ENCODE data around the gene ATAD1. TPM values are rescaled to one million over a fixed set of nuclear protein-coding genes. Genes with fewer than 3 reads are reported as not detected.

ATAD1 gene
- total RNA-seq, 2 experiments from 2014 or later = 39.4 to 42.8 TPM

- Mint-ChIP-seq H3K4me1 (ENCODE audit: low read depth) (peaks cover 45% of the 10 kb centered on the region), H3K36me3 (peaks cover 38% of the 10 kb centered on the region), H3K4me3 (no peak overlapping the region), H3K27me3 (no peaks in the 10 kb centered on the region), H3K27ac (no peak overlapping the region), H3K9me3 (peaks cover 21% of the 10 kb centered on the region)
- intact Hi-C loops (cut with micrococcal nuclease) = no loop called here
- no peak for DNase-seq
- POLR2A ChIA-PET = no interaction called here
- CTCF ChIA-PET = interaction anchor here (1.1 kb wide), 1 partner anchor 17 kb away, joined by 3 read pairs; no protein-coding TSS in a partner anchor
Measured at GRCh38 chr10:87798082-87798481, 19.9 kb downstream of the ATAD1 start.

GRCh38 chr10:87794285-87794684 is 23.7 kb downstream of the ATAD1 start:
- no peak for DNase-seq
- Mint-ChIP-seq H3K4me3 (no peak overlapping the region), H3K27ac (no peak overlapping the region), H3K27me3 (no peaks in the 10 kb centered on the region), H3K4me1 (ENCODE audit: low read depth) (peaks cover 47% of the 10 kb centered on the region), H3K36me3 (peaks cover 25% of the 10 kb centered on the region), H3K9me3 (no peaks in the 10 kb centered on the region)
- intact Hi-C loops (cut with micrococcal nuclease) = no loop called here
- POLR2A ChIA-PET = no interaction called here
- CTCF ChIA-PET = interaction anchor here (1.3 kb wide), 1 partner anchor 10 kb away, joined by 5 read pairs; no protein-coding TSS in a partner anchor

GRCh38 chr10:87790185-87790584 is 27.8 kb downstream of the ATAD1 start:
- ChIA-PET POLR2A (no interaction called here), CTCF (no interaction called here)
- no peak overlapping the region for H3K27ac Mint-ChIP-seq
- H3K27me3 Mint-ChIP-seq = no peaks in the 10 kb centered on the region
- peaks cover 30% of the 10 kb centered on the region for H3K36me3 Mint-ChIP-seq
- H3K9me3 Mint-ChIP-seq = no peaks in the 10 kb centered on the region
- intact Hi-C loops (cut with micrococcal nuclease) = no loop called here
- no peak for DNase-seq
- peaks cover 24% of the 10 kb centered on the region for H3K4me1 Mint-ChIP-seq (ENCODE audit: low read depth)
- no peak overlapping the region for H3K4me3 Mint-ChIP-seq

DNA sequence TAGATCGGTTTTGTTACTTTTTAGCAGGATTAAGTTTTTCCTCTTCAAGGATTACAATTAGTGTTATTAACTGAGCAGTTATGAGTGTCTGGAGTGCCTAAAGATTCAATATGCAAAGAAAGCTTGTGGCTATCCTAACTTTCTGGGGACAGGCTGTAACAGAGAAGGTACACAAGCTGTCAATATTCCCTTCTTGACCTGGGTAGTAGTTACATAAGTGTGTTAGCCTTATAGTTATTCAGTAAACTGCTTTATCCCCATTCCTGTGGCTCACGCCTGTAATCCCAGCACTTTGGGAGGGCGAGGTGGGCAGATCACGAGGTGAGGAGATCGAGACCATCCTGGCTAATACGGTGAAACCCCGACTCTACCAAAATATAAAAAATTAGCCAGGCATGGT is 31.6 kb downstream of the ATAD1 start:
- Mint-ChIP-seq H3K36me3 (peaks cover 36% of the 10 kb centered on the region), H3K4me1 (ENCODE audit: low read depth) (no peaks in the 10 kb centered on the region), H3K27ac (no peak overlapping the region), H3K4me3 (no peak overlapping the region), H3K9me3 (no peaks in the 10 kb centered on the region), H3K27me3 (no peaks in the 10 kb centered on the region)
- DNase-seq = no peak
- ChIA-PET POLR2A (no interaction called here), CTCF (no interaction called here)
- intact Hi-C loops (cut with micrococcal nuclease) = no loop called here

DNA sequence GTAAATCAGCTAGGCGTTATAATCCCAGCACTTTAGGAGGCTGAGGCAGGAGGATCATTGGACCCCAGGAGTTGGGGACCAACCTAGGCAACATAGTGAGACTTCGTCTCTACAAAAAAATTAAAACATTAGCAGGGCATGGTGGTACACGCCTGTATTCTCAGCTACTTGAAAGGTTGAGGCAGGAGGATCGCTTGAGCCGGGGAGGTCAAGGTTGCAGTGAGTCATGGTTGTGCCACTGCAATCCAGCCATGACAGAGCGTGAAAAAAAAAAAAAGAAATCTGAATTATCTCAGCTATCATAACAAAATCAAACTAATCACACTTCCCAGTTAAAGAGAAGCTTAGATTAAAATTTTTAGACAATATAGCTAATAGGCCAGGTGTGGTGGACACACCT is 35.3 kb downstream of the ATAD1 start:
- Mint-ChIP-seq H3K27me3 (no peaks in the 10 kb centered on the region), H3K36me3 (peaks cover 37% of the 10 kb centered on the region), H3K4me3 (no peak overlapping the region), H3K4me1 (ENCODE audit: low read depth) (no peaks in the 10 kb centered on the region), H3K27ac (no peak overlapping the region), H3K9me3 (no peaks in the 10 kb centered on the region)
- DNase-seq = no peak
- intact Hi-C loops (cut with micrococcal nuclease) = no loop called here
- POLR2A ChIA-PET = interaction anchor here (0.6 kb wide), 1 partner anchor 146 kb away, joined by 4 read pairs; no protein-coding TSS in a partner anchor
- CTCF ChIA-PET = interaction anchor here (0.6 kb wide), 1 partner anchor 11 kb away, joined by 3 read pairs; no protein-coding TSS in a partner anchor

GRCh38 chr10:87781545-87781944 is 36.5 kb downstream of the ATAD1 start:
- Mint-ChIP-seq H3K36me3 (peaks cover 37% of the 10 kb centered on the region), H3K9me3 (no peaks in the 10 kb centered on the region), H3K27me3 (no peaks in the 10 kb centered on the region), H3K4me3 (no peak overlapping the region), H3K27ac (no peak overlapping the region), H3K4me1 (ENCODE audit: low read depth) (no peaks in the 10 kb centered on the region)
- ChIA-PET POLR2A (no interaction called here), CTCF (no interaction called here)
- intact Hi-C loops (cut with micrococcal nuclease) = no loop called here
- no peak for DNase-seq

DNA sequence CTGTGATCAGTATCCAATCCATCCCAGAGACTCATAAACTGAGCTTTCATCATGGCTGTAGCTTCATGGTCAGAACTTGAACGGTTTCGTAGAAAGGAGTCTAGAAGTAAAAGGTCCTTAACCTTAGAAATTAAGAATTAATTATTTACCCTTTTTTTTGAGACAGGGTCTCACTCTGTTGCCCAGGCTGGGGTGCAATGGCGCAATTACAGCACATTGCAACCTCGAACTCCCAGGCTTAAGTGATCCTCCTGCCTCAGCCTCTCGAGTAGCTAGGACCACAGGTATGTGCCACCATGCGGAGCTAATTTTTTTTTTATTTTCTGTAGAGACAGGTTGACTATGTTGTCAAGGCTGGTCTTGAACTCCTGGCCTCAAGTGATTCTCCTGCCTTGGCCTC is 41.7 kb downstream of the ATAD1 start:
- Mint-ChIP-seq H3K27me3 (no peaks in the 10 kb centered on the region), H3K27ac (no peak overlapping the region), H3K9me3 (no peaks in the 10 kb centered on the region), H3K4me1 (ENCODE audit: low read depth) (peaks cover 7% of the 10 kb centered on the region), H3K36me3 (peaks cover 21% of the 10 kb centered on the region), H3K4me3 (no peak overlapping the region)
- CTCF ChIA-PET = no interaction called here
- POLR2A ChIA-PET = no interaction called here
- DNase-seq = no peak
- intact Hi-C loops (cut with micrococcal nuclease) = no loop called here

DNA sequence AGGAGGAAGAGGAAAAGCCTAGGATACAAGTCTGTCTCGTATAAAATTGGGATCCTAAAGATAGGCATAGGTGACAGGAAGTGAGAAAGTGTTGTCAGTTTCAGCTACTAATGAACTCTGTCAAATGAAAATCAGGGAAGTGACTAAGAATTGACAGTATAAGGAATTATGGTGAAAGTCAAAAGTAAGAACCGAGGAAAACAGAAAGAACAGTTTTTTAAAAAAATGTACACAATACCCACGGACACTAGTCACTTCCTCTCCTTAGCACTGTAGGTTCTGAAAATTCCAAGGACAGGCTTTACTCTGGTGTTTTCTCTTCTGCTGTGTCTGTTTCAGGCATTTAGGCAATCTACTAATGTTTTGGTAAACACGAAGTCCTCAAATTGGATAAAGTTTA is 42.3 kb downstream of the ATAD1 start:
- Mint-ChIP-seq H3K36me3 (peaks cover 16% of the 10 kb centered on the region), H3K9me3 (no peaks in the 10 kb centered on the region), H3K27ac (peak overlapping the region; percentile 30), H3K27me3 (no peaks in the 10 kb centered on the region), H3K4me1 (ENCODE audit: low read depth) (peaks cover 7% of the 10 kb centered on the region), H3K4me3 (no peak overlapping the region)
- ChIA-PET CTCF (interaction anchor here (0.9 kb wide), 1 partner anchor 119 kb away, joined by 3 read pairs; no protein-coding TSS in a partner anchor), POLR2A (no interaction called here)
- intact Hi-C loops (cut with micrococcal nuclease) = no loop called here
- no peak for DNase-seq

GRCh38 chr10:87771871-87772500 is 46.0 kb downstream of the ATAD1 start:
- no peak overlapping the region for H3K4me3 Mint-ChIP-seq
- H3K9me3 Mint-ChIP-seq = no peaks in the 10 kb centered on the region
- CTCF ChIA-PET = interaction anchor here (0.6 to 2.0 kb wide), 6 partner anchors 8 to 116 kb away, joined by 3 to 8 read pairs (median 4); no protein-coding TSS in a partner anchor
- peaks cover 23% of the 10 kb centered on the region for H3K36me3 Mint-ChIP-seq
- POLR2A ChIA-PET = no interaction called here
- H3K27me3 Mint-ChIP-seq = no peaks in the 10 kb centered on the region
- intact Hi-C loops (cut with micrococcal nuclease) = loop anchor here (1.0 kb wide), 2 partner anchors 116 to 239 kb away; no protein-coding TSS in a partner anchor
- peaks cover 7% of the 10 kb centered on the region for H3K4me1 Mint-ChIP-seq (ENCODE audit: low read depth)
- DNase-seq = no peak
- no peak overlapping the region for H3K27ac Mint-ChIP-seq

- ChIA-PET CTCF (no interaction called here), POLR2A (no interaction called here)
- intact Hi-C loops (cut with micrococcal nuclease) = no loop called here
- Mint-ChIP-seq H3K4me3 (no peak overlapping the region), H3K9me3 (no peaks in the 10 kb centered on the region), H3K27ac (no peak overlapping the region), H3K4me1 (ENCODE audit: low read depth) (peaks cover 8% of the 10 kb centered on the region), H3K27me3 (no peaks in the 10 kb centered on the region), H3K36me3 (peaks cover 26% of the 10 kb centered on the region)
- DNase-seq = no peak
Measured at GRCh38 chr10:87767253-87767652, 50.8 kb downstream of the ATAD1 start.

GRCh38 chr10:87765666-87766376 is 52.2 kb downstream of the ATAD1 start:
- Mint-ChIP-seq H3K4me1 (ENCODE audit: low read depth) (peaks cover 22% of the 10 kb centered on the region), H3K9me3 (no peaks in the 10 kb centered on the region), H3K4me3 (no peak overlapping the region), H3K27ac (no peak overlapping the region), H3K36me3 (peaks cover 26% of the 10 kb centered on the region), H3K27me3 (no peaks in the 10 kb centered on the region)
- ChIA-PET POLR2A (no interaction called here), CTCF (no interaction called here)
- intact Hi-C loops (cut with micrococcal nuclease) = no loop called here
- DNase-seq = no peak

- Mint-ChIP-seq H3K36me3 (peaks cover 26% of the 10 kb centered on the region), H3K4me1 (ENCODE audit: low read depth) (peaks cover 31% of the 10 kb centered on the region), H3K27me3 (no peaks in the 10 kb centered on the region), H3K4me3 (no peak overlapping the region), H3K27ac (no peak overlapping the region), H3K9me3 (no peaks in the 10 kb centered on the region)
- intact Hi-C loops (cut with micrococcal nuclease) = loop anchor here (5.0 kb wide), 1 partner anchor 672 kb away; the partner anchor contains the start of gene GLUD1
- ChIA-PET POLR2A (no interaction called here), CTCF (interaction anchor here (0.6 kb wide), 1 partner anchor 8 kb away, joined by 3 read pairs; no protein-coding TSS in a partner anchor)
- no peak for DNase-seq
Measured at GRCh38 chr10:87764072-87764934, 53.7 kb downstream of the ATAD1 start.

Data from activated CD4-positive, alpha-beta memory T cell treated with anti-CD3 and anti-CD28 coated beads for 36 hours (primary cell).